GM12865 (cell line): ENCODE data around the gene CSF2RB.
"Not testable (repeated sequence)": the region's sequence is repeated elsewhere in the genome, so short reads cannot be mapped to it uniquely, and the experiment has no call there.

Experiments used
- DNase-seq: peaks from one replicate; pipeline ENCODE4 v3.0.0; 2010; ENCODE audit warnings: low read depth
- H3K4me3 ChIP-seq: 2 replicates; pipeline ENCODE4 v1.5.1; 2011; ENCODE audit warnings: mild to moderate bottlenecking, low read depth, low read length, control low read depth
- CTCF ChIP-seq: IDR thresholded peaks from 2 replicates; pipeline ENCODE4 v1.5.1; 2011; ENCODE audit warnings: low read length, control low read depth, low read depth, inconsistent platforms; ENCODE audit not compliant: insufficient read depth; ENCODE audit errors: missing control alignments

The CSF2RB gene

GRCh38 chr22:36979016-36979910 is 65.8 kb downstream of the CSF2RB start:
- no peak for DNase-seq
- no peak for TF ChIP-seq CTCF
- H3K4me3 ChIP-seq: no peak overlapping the region

- DNase-seq: no peak
- TF ChIP-seq CTCF: no peak
- no peak overlapping the region for H3K4me3 ChIP-seq
Measured at GRCh38 chr22:36981247-36981775, 67.9 kb downstream of the CSF2RB start.

GRCh38 chr22:36982136-36982535 is 68.7 kb downstream of the CSF2RB start:
- TF ChIP-seq CTCF: no peak
- no peak for DNase-seq

GRCh38 chr22:36985211-36985889 is 71.9 kb downstream of the CSF2RB start:
- no peak for TF ChIP-seq CTCF
- no peak overlapping the region for H3K4me3 ChIP-seq
- no peak for DNase-seq

More at GRCh38 chr22:36982136-36982535, 68.7 kb downstream of the CSF2RB start:
- H3K4me3 ChIP-seq: no peak overlapping the region

GRCh38 chr22:36986242-36986821 is 72.9 kb downstream of the CSF2RB start:
- no peak overlapping the region for H3K4me3 ChIP-seq
- TF ChIP-seq CTCF: peak; percentile 67
- DNase-seq: peak; percentile 55

- no peak overlapping the region for H3K4me3 ChIP-seq
- DNase-seq: no peak
- no peak for TF ChIP-seq CTCF
Measured at GRCh38 chr22:36988075-36988832, 74.8 kb downstream of the CSF2RB start.

- H3K4me3 ChIP-seq, DNase-seq: not testable (repeated sequence)
Measured at GRCh38 chr22:36989012-36989411, 75.6 kb downstream of the CSF2RB start.
